GM18519 (cell line): ENCODE data around the gene MBTD1.
A peak's percentile ranks its signal among the peaks of the same experiment; 100 is the strongest.
"Not testable (repeated sequence)": the region's sequence is repeated elsewhere in the genome, so short reads cannot be mapped to it uniquely, and the experiment has no call there.

ENCODE experiments used
- ATAC-seq: cut with Tn5 transposase; IDR thresholded peaks from one replicate; pipeline ENCODE4 v1.9.1; 2021; ENCODE audit warnings: mild to moderate bottlenecking, moderate library complexity; ENCODE audit not compliant: unreplicated experiment, low FRiP score

Gene MBTD1

DNA sequence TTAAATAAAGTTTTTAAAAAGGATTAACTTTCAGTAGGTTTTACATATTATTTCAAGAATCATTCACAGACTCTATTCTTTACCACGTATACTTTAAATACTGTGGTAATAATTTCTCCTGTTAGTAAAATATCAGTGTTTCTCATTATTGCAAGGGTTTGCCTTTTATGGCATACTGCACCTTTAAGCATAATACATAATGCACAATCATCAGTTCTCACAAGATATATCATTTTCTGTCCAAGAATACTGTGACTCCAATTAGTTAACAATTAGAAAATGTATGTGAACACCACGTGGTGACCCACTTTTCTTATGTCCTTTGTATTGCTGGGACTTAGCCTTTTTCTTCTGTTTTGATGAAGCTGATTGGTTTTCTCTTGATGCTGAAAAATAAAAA is 68.0 kb downstream of the MBTD1 start:
- no peak for ATAC-seq

DNA sequence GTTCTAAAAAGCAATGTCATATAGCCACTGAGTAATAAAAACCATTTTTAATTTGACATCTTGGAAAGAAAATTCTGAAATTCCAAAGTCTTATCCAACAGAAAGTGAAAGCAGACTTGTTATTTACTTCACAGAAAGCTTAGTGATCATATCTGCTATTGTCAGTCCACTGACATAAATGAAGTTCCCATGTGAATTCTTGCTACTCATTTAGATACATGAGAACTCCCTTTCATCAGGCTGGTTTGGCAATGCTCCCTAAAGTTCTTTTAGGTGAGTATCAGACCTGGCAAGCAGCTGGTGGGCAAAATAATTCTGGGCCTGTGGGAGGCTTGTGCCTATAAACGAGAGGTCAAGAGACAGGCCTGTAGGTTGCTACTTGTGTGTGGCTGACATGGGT is 70.2 kb downstream of the MBTD1 start:
- ATAC-seq = no peak

- no peak for ATAC-seq
These were observed 70.7 kb downstream of the MBTD1 start for GRCh38 chr17:51189162-51189561.

DNA sequence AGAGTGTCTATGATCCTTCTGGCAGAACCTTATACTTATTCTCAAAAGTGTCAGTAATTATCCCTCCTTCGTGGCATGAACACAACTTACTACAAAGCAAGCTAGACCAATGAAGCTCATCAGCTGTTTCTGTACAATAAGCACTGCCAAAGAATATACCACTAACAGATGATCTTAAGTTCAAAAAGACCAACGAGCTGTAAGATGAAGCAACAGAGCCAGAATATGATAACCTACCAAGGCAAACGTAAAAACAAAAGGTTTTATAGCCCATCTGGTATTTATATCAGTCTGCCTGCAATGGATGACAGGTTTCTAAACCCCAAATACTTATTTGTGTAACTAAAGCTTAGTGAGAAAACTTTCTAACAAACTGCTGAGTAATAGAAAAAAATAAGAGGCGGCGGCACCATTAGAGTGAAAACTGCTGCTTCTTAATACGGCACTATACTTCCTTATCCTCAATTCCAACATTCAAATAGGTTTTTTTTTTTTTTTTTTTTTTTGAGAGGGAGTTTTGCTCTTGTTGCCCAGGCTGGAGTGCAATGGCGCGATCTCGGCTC is 71.5 kb downstream of the MBTD1 start:
- ATAC-seq = no peak

GRCh38 chr17:51185763-51186332 is 74.0 kb downstream of the MBTD1 start:
- no peak for ATAC-seq

DNA sequence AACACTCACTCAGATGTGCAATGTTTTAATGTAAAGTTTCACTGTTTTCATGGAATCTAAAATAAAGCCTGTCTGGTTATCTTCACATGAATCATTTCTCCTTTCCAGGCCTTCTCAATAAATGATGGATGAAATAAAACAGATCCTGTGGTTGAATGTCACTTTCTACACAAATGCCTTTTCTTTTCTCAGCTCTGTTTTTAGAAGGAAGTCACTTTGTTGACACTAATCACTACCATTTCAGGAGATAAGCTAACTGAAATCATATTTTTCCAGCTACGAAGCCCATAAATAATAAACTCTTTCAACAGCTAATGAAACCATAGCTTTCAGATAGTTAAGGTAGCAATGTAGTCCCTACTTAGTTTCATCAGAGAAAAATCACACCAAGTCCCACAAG is 75.7 kb downstream of the MBTD1 start:
- no peak for ATAC-seq

DNA sequence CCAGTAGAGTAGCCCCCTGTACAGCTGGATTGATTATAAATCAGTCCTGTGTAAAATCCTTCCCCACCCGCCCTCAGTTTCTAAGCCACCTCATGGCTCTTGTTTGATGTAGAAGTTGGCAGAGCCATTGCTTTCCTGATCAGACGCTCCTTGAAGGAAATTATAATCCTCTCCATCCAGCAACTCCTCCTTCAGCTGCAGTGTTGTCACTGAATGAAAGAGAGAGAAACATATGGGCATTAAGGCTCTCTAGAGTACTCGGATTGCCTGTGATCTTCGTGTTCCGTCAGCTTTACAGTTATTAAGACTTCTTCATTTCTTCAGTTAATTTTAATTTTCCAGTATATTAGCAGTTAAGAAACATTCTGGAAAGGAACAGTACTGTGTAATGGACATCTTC is 79.4 kb downstream of the MBTD1 start:
- no peak for ATAC-seq

GRCh38 chr17:51172030-51172429 is 87.8 kb downstream of the MBTD1 start:
- ATAC-seq = not testable (repeated sequence)

DNA sequence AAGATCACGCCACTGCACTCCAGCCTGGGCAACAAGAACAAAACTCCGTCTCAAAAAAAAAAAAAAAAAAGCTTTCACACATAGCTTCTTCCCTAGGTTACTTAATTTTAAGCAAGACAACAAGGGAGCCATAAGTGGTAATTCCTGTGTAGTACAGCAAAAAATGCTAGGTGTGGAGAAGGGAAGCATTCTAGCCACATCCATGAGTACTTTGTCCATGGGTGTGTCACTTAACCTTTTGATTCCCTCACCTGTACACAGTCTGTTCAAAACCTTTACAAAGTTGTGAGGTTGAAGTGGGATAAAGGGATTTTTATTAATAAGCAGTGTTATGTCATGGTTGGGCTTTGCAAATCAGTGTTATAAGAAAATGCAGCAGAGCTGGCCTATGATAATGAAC is 89.1 kb downstream of the MBTD1 start:
- no peak for ATAC-seq

DNA sequence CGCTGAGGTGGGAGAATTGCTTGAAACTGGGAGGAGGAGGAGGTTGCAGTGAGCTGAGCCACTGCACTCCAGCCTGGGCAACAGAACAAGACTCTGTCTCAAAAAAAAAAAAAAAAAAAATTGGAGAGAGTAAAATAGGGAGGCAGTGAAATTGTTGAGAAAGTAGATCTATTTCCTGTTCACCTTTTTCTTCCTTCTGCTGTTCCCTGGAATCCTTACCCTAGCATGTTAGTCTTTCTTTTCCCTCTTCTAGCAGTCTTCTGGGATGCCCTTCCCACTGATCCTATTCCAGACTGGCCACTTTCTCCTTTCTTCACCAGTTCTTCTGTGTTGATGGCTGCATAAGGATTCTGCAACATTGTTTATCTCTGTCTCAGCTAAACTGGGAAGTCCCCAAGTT is 90.5 kb downstream of the MBTD1 start:
- no peak for ATAC-seq

GRCh38 chr17:51166987-51167931 is 92.6 kb downstream of the MBTD1 start:
- ATAC-seq = no peak

GRCh38 chr17:51166198-51166986 is 93.5 kb downstream of the MBTD1 start, which contains the start of gene NME2:
Gene NME2, plus strand, starts transcription at chr17:51166411. Its CDS starts 420 bp downstream, at chr17:51166831.
- peak; percentile 60 for ATAC-seq

GRCh38 chr17:51165680-51166197 is 94.1 kb downstream of the MBTD1 start:
- no peak for ATAC-seq

GRCh38 chr17:51164911-51165679 is 94.8 kb downstream of the MBTD1 start:
- ATAC-seq = no peak

DNA sequence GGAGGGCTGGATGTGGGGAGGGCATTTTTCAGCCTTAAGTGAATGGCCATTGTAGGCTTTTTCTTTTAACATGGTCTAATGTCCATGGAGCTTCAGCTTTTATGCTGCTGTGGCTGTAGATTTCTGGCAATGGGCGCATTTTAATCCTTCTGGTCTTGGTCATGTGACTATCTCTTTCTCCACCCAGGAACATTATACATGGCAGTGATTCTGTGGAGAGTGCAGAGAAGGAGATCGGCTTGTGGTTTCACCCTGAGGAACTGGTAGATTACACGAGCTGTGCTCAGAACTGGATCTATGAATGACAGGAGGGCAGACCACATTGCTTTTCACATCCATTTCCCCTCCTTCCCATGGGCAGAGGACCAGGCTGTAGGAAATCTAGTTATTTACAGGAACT is 98.3 kb downstream of the MBTD1 start:
- ATAC-seq = no peak

GRCh38 chr17:51159604-51160003 is 100.2 kb downstream of the MBTD1 start:
- ATAC-seq = no peak

- ATAC-seq = no peak
These were observed 104.4 kb downstream of the MBTD1 start for GRCh38 chr17:51155416-51155815.

GRCh38 chr17:51154176-51154575 is 105.7 kb downstream of the MBTD1 start:
- no peak for ATAC-seq

DNA sequence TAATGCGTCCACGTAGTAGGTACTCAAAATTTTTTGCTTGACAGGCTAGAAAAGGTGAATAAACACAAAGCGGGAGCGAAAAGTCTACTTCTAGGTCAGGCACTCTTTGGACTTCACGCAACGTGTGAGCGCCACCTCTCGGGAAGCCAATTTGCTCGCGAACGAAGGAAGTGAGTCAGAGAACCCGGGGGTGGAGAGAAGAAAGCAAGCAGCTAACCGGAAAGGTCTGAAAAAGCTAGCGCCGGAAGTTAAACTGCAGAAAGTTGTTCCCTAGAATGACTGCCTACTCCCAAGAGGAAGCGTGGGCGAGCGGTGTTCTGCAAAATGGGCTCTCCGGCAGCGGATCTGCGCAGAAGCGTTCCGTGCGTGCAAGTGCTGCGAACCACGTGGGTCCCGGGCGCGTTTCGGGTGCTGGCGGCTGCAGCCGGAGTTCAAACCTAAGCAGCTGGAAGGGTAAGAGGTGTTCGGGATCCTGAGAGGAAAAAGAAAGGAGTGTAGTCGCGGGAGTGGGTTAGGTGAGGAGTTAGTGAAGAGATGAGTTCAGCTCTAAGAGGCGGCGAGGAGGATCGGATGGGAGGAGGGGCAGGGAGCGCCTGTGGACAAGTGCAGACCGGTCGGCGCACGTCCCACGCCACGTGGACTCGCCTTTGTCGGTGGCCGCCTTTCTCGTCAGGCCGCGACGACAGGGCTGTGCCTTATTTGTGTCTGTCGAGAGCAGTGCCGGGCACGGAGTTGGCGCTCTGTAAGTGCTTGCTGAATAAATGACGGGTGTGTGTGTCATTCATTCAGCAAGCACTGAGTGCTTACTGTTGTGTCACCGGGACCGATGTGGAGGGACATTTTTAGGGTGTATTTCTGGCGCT is 106.4 kb downstream of the MBTD1 start, which contains the start of gene NME1:
TSS of gene NME1 (plus strand) at position 350 of the 863 bp plus-strand sequence. CDS start 2,096 bp downstream, outside the sequence.
- ATAC-seq = peak; percentile 89
